Lung (tissue), 12 donors: ENCODE data around the gene WSCD2. TPM values are rescaled to one million over a fixed set of nuclear protein-coding genes. Genes with fewer than 3 reads are reported as not detected.

Experiments used
- ATAC-seq: fragments of 200-7000 bp; cut with Tn5 transposase; one replicate; pipeline ENCODE4 v1.9.1; 2020; ENCODE audit warnings: moderate number of reproducible peaks; ENCODE audit not compliant: insufficient read depth, low FRiP score
- DNase-seq, 3 donors: peaks; one replicate each; pipeline ENCODE4 v3.0.0-alpha.2; 2013 to 2017
- H3K27ac ChIP-seq, 2 donors: one replicate each; pipeline ENCODE4 v1.5.1; 2013; ENCODE audit warnings: mild to moderate bottlenecking in 2 of 2, moderate library complexity in 2 of 2, control low read depth in 1 of 2, inconsistent platforms in 1 of 2, low read depth in 1 of 2, low read length in 1 of 2
- H3K27me3 ChIP-seq, 3 donors: one replicate each; pipeline ENCODE4 v1.5.1; 2013; ENCODE audit warnings: low read length in 2 of 3; ENCODE audit not compliant: control insufficient read depth in 3 of 3, insufficient read depth in 3 of 3
- H3K36me3 ChIP-seq, 4 donors: one replicate each; pipeline ENCODE4 v1.5.1; 2013; ENCODE audit warnings: low read length in 4 of 4, mild to moderate bottlenecking in 1 of 4, moderate library complexity in 1 of 4; ENCODE audit not compliant: control insufficient read depth in 4 of 4, insufficient read depth in 4 of 4
- H3K4me1 ChIP-seq, 5 donors: one replicate each; pipeline ENCODE4 v1.5.1; 2013; ENCODE audit warnings: low read length in 5 of 5, mild to moderate bottlenecking in 2 of 5, moderate library complexity in 1 of 5; ENCODE audit not compliant: control insufficient read depth in 5 of 5, insufficient read depth in 5 of 5
- H3K4me3 ChIP-seq: one replicate; pipeline ENCODE4 v1.5.1; 2013; ENCODE audit warnings: mild to moderate bottlenecking, control low read depth, moderate library complexity
- H3K9ac ChIP-seq, 2 donors: one replicate each; pipeline ENCODE4 v1.5.1; 2013; ENCODE audit warnings: low read length in 2 of 2, control low read depth in 1 of 2; ENCODE audit not compliant: insufficient read depth in 1 of 2
- H3K9me3 ChIP-seq, 4 donors: one replicate each; pipeline ENCODE4 v1.5.1; 2013; ENCODE audit warnings: low read length in 3 of 4, mild to moderate bottlenecking in 1 of 4, moderate library complexity in 1 of 4; ENCODE audit not compliant: control insufficient read depth in 4 of 4, insufficient read depth in 3 of 4
- WGBS, 2 donors: extraction: QIAGEN DNeasy Blood & Tissue Kit; methylation state at CpG; one replicate each; pipeline ENCODE4 v1.1.7; 2013; 5-methylcytosine and 5-hydroxymethylcytosine counted together
- polyA plus RNA-seq, 2 donors: library from polyadenylated mRNA; stranded (reverse); fragments of 200-250 nt; gene quantifications; one replicate each; pipeline ENCODE4 v1.2.1, GENCODE V29; 2013
- total RNA-seq, 2 donors: library from RNA; depleted of rRNA in 1 of 2; stranded (reverse); fragments of >200 nt in 1 of 2; gene quantifications; one replicate each; pipeline ENCODE4 v1.2.1, GENCODE V29; 2014 to 2021
- TF ChIP-seq, protein P1 (sequence below): IDR thresholded peaks from 2 replicates; pipeline ENCODE4 v1.5.1; 2012; ENCODE audit warnings: mild to moderate bottlenecking; ENCODE audit errors: control extremely low read depth, extremely low read depth
- donor health status: control.
- donor health status: control.
- donor health status: Bipolar disorder and iron deficiency.
- donor health status: healthy.
- donor health status: DM: yes; HTN: yes; CAD: no.

WSCD2 gene
- total and polyA plus RNA-seq, 4 donors: 0.02 to 1.8 (median 0.40) TPM

DNA sequence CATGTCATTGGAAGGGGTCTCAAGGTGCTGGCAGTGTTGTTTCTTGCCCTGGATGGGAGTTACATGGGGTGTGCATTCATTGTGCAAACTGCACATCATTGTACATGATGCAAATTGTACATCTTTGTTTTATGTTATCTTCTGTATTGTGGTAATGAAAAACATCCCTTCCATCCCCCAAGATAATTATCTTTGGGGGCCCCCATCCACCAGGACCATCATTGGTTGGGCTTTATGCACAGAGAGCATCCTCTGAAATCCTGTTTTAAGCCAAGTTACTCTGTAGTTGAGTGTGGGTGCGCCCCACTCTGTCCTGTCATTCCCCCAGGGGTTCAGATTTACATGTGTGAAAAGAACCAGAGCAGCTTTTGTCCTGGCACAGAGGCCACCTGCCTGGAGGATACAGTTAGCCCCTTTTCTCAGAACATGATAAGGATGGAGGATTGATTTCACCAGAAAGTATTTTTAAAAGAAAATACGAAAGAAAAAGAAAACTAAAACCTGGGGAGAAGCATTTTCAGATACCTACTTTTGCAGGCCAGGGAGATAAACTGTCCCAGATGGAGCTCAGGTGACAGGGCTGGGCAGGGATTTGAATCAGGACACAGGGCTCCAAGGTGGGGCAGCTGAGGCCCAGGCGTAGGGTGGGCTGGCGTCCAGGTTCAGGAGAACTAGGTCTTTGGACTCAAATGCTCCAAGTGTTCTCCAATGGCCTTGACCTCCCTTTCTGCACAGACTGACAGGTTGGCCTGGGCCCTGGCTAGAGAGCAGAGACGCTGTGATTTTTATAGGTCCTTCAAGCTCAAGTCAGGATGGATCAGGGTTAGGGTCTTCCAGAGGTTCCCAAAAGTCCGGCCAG lies 17.2 kb downstream of the WSCD2 start:
- Histone ChIP-seq H3K36me3 (no peaks in the 10 kb centered on the region), H3K27ac (no peak overlapping the region), H3K27me3 (no peaks in the 10 kb centered on the region), H3K9ac (no peak overlapping the region), H3K4me3 (no peak overlapping the region), H3K9me3 (no peaks in the 10 kb centered on the region), H3K4me1 (no peaks in the 10 kb centered on the region)
- TF ChIP-seq, protein P1, sequence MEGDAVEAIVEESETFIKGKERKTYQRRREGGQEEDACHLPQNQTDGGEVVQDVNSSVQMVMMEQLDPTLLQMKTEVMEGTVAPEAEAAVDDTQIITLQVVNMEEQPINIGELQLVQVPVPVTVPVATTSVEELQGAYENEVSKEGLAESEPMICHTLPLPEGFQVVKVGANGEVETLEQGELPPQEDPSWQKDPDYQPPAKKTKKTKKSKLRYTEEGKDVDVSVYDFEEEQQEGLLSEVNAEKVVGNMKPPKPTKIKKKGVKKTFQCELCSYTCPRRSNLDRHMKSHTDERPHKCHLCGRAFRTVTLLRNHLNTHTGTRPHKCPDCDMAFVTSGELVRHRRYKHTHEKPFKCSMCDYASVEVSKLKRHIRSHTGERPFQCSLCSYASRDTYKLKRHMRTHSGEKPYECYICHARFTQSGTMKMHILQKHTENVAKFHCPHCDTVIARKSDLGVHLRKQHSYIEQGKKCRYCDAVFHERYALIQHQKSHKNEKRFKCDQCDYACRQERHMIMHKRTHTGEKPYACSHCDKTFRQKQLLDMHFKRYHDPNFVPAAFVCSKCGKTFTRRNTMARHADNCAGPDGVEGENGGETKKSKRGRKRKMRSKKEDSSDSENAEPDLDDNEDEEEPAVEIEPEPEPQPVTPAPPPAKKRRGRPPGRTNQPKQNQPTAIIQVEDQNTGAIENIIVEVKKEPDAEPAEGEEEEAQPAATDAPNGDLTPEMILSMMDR: no peak
- no peak for ATAC-seq
- WGBS, 2 donors: 61 to 75% methylated on average over 6 of the region's 6 CpGs
- DNase-seq: no peak

DNA sequence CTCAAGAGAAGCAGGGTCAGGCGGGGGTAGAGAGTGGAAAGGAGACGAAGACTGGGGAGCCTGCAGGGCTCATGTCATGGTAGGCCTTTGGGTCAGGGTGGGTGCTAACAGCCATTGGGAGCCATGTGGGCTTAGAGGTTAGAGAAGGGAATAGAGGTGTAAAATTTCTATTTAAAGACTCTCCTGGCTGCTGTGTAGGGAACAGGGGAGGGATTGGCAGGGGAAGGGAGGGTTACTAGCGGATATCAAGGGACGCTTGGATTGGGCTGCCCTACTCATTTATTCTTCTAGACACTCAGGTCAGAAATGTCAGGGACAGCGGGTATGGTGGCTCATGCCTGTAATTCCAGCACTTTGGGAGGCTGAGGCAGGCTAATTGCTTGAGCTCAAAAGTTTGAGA lies 18.2 kb downstream of the WSCD2 start:
- no peak overlapping the region for H3K27ac ChIP-seq
- no peak for ATAC-seq
- no peaks in the 10 kb centered on the region for H3K9me3 ChIP-seq
- H3K4me3 ChIP-seq: no peak overlapping the region
- H3K27me3 ChIP-seq: no peaks in the 10 kb centered on the region
- TF ChIP-seq, protein P1: no peak
- H3K4me1 ChIP-seq: no peaks in the 10 kb centered on the region
- WGBS, 2 donors: 84 to 86% methylated on average over 5 of the region's 5 CpGs
- H3K36me3 ChIP-seq: no peaks in the 10 kb centered on the region
- DNase-seq: no peak
- H3K9ac ChIP-seq: no peak overlapping the region

DNA sequence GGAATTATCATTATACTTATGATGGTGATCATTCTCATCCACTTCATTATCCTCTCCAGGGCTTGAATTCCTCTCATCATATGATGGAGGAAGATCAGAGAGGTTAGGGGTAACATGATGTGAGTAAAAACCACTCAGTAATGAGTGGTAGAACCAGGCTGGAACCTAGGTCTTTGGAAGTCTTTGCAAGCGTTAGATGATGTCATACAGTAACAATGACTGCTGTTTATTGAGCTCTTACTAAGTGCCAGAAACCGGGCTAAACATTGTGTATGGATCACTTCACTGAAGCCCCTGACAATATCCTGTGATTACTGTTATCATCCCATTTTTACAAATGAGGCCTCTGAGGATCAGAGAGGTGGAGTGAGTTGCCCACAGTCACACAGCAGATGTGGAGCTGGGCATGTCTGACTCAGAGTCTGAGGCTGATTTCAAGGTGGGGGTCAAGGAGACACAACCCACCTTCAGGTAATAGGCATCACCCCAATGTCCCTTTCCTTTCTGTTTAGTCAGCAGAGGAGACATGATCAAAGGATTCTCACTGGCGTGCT lies 19.5 kb downstream of the WSCD2 start:
- no peaks in the 10 kb centered on the region for H3K36me3 ChIP-seq
- H3K27ac ChIP-seq: no peak overlapping the region
- ATAC-seq (no peak), DNase-seq (no peak)
- H3K9me3 ChIP-seq: peaks cover 0 to 2% (median 0%) of the 10 kb centered on the region in 4 donors
- no peak overlapping the region for H3K9ac ChIP-seq
- no peaks in the 10 kb centered on the region for H3K27me3 ChIP-seq
- TF ChIP-seq, protein P1: no peak
- H3K4me3 ChIP-seq: no peak overlapping the region
- WGBS, 2 donors: 73 to 80% methylated on average over 3 of the region's 3 CpGs
- no peaks in the 10 kb centered on the region for H3K4me1 ChIP-seq
